HG03571 (cell line): ENCODE measurements around the gene OR4D1.

Source experiments
- ATAC-seq: cut with Tn5 transposase; IDR thresholded peaks from one replicate; pipeline ENCODE4 v1.9.1; 2021; ENCODE audit not compliant: unreplicated experiment

Gene OR4D1

DNA sequence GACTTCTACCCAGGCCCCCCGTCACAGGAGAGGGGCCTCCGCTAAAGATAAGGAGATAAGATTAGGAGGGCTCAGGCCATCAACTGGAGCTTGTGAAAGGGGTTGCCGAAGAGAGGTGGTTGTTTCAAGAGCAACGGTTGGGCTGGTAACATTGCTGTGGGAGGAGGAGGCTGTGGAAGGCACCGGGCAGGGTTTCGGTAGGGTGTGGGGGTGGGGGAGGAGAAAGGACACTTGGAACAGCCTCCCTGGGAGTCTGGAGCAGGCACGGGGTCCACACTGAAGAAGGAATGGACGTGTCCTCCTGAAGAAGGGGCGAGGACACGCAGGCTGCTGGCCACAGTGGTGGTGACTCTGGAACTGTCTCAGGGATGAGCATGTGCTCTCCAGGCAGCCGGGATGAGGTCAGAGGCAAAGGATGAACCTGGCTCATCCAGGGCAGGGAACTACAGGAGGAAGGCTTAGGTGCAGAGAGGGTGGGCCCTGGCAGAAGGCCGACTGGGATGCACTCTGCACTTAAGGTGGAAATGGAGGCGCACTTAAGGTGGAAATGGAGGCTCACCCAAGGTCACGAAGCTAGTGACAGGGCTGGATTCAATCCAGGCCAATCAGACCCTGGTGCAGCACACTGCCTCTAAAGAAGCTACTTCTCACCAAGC is 43.2 kb downstream of the OR4D1 start:
- no peak for ATAC-seq

DNA sequence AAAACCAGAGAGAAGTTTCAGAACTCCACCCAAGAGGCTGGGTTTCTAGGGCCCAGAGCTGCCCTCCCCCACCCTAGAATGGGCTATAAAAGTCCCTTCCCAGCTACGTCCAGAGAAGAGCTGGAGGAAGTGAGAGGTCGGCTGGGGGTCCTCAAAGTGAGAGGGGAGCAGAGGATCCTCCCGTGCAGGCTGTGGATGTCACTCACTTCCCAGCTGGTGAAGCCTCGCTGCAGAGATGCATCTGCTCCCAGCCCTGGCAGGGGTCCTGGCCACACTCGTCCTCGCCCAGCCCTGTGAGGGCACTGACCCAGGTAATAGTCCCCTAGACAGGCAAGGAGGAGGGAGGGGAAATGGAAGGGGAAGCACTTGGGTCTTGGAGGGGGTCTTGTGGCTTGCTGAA is 44.4 kb downstream of the OR4D1 start, which contains the start of gene EPX:
Gene EPX (plus strand): TSS at position 115 of the 400 bp plus-strand sequence. CDS start 121 bp downstream, at position 236.
- no peak for ATAC-seq

GRCh38 chr17:58193641-58194255 is 45.6 kb downstream of the OR4D1 start:
- ATAC-seq = no peak

GRCh38 chr17:58195518-58196123 is 47.4 kb downstream of the OR4D1 start:
- ATAC-seq = no peak

- no peak for ATAC-seq
Observed at GRCh38 chr17:58196610-58197009, 48.4 kb downstream of the OR4D1 start.

DNA sequence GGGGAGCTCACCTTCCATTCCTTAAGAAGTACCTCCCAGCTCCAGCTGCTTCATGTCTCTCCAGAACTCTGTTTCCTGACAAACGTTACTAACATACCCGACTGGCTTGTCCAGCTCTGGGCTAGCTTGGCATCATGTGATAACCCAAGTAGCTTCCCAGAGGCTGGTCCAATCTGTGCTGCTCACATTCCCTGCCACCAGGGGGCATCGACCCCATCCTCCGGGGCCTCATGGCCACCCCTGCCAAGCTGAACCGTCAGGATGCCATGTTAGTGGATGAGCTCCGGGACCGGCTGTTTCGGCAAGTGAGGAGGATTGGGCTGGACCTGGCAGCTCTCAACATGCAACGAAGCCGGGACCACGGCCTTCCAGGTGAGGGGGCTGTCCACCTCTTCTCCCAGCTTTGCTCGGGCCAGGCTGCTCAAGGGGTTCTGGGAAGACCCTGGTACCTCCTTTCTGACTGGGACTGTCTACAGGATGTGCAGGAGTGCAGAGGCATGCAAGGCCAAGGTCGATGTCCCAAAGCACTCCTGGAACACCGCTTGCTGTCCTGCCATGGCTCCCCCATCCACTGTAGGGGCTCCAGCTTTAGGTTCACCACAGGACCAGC is 51.9 kb downstream of the OR4D1 start:
- ATAC-seq = no peak

GRCh38 chr17:58202859-58203258 is 54.7 kb downstream of the OR4D1 start:
- no peak for ATAC-seq

DNA sequence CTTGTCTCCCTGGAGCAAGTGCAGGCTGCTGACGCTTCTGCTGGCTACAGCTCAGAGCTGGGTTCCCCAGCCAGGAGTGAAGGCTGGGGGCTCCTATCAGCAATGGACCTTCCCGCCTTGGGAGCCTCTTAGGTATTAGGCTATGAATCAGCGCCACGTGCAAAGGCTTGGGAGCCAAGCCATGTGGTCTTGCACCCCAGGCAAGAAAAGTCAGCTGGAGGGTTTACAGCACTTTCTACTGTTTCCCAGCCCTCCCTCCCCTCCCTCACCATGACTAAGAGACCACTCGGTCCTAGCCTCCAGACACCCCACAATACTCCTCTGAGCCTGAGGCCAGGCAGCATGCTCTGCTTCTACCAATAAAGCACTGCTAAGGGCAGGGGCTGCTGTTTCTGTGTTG is 56.6 kb downstream of the OR4D1 start:
- ATAC-seq = no peak

DNA sequence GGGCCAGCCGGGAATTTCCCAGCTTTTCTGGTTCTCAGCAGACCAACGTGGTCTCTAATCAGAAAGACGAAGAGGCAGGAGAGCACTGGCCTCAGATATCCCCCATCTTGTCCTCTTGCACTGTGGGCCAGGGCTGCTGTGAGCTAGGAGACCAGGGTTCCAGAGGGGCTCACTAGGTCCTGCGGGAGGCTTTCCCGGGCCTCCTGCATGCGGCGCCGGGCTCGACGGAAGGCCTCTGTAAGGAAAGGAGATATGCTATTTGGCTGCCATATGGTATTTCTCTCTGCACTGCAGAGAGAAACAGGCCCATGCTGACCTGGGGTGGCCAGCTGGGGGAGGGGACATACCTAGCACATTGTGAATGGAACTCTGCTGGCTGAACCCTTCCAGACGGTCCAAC is 57.8 kb downstream of the OR4D1 start:
- no peak for ATAC-seq

DNA sequence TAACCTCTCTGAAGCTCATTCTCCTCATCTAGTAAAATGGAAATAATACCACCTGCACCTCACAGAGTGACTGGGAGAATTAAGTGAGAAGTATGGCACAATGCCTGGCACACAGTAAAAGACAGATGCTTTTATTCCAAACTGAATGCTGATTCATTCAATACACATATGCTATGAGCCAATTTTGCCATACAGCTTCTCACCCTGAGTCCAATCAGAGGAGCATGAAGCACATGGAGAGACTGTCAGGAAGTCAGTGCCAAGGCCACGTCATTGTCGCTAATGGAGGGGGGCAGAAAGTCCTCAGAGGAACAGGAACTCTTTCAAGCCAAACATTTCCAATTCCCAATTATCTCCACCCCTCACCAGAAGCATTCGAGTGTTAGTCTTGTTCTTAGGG is 59.3 kb downstream of the OR4D1 start:
- no peak for ATAC-seq

DNA sequence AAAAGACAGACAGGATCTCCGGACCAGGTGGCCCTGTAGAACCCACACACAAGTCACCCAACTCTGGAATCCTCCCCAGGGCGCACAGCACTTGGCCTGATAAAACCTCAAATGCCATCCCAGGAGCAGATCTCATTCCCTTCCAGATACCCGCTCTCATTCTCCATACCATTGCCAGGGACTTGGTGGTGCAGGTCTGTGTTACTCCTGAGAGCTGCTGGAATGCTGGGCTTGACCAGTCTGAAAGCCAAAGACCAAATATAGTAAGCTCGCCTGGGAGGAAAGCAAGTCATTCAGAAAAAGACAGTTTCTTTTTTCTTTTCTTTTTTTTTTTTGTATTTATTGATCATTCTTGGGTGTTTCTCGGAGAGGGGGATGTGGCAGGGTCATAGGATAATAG is 60.2 kb downstream of the OR4D1 start:
- ATAC-seq = no peak
